Stomach smooth muscle (tissue), 2 donors: ENCODE results near the gene OLFM4.

Experiments used
- H3K27ac ChIP-seq: one replicate; pipeline ENCODE4 v1.7.0; 2013; ENCODE audit warnings: mild to moderate bottlenecking, low read length, inconsistent platforms
- H3K27me3 ChIP-seq, 2 donors: one replicate each; pipeline ENCODE4 v1.7.0; 2013; ENCODE audit warnings: low read length in 2 of 2; ENCODE audit not compliant: insufficient read depth in 2 of 2, control insufficient read depth in 1 of 2
- H3K36me3 ChIP-seq, 2 donors: one replicate each; pipeline ENCODE4 v1.7.0; 2013; ENCODE audit warnings: low read length in 2 of 2; ENCODE audit not compliant: control insufficient read depth in 2 of 2, insufficient read depth in 2 of 2
- H3K4me1 ChIP-seq: one replicate; pipeline ENCODE4 v1.7.0; 2013; ENCODE audit warnings: low read length; ENCODE audit not compliant: control insufficient read depth, insufficient read depth
- H3K4me3 ChIP-seq, 2 donors: one replicate each; pipeline ENCODE4 v1.7.0; 2013; ENCODE audit warnings: low read length in 2 of 2
- H3K9ac ChIP-seq, 2 donors: one replicate each; pipeline ENCODE4 v1.7.0; 2013; ENCODE audit warnings: low read length in 2 of 2, mild to moderate bottlenecking in 1 of 2
- H3K9me3 ChIP-seq, 2 donors: one replicate each; pipeline ENCODE4 v1.7.0; 2013; ENCODE audit warnings: low read length in 2 of 2; ENCODE audit not compliant: control insufficient read depth in 2 of 2
- donor health status: healthy.
- donor health status: Pancreatic carcinoma.

OLFM4 gene

GRCh38 chr13:53028637-53029203 lies at the start of gene OLFM4:
Gene OLFM4 (plus strand): TSS chr13:53028813. CDS start chr13:53028837, 24 bp downstream.
- Histone ChIP-seq H3K9ac (no peak within 1 kb of the TSS), H3K4me3 (no peak within 1 kb of the TSS), H3K4me1 (no peaks in the 10 kb centered on the region), H3K27ac (no peak within 1 kb of the TSS), H3K27me3 (peaks cover 2 to 3% of the 10 kb centered on the region in 2 donors), H3K9me3 (no peaks in the 10 kb centered on the region), H3K36me3 (no peaks in the 10 kb centered on the region)

- no peak overlapping the region for H3K27ac ChIP-seq
Measured at GRCh38 chr13:52978989-52979388, 49.6 kb upstream of the OLFM4 start.

GRCh38 chr13:52980695-52981094 lies 47.9 kb upstream of the OLFM4 start:
- Histone ChIP-seq H3K9ac (no peak overlapping the region), H3K4me3 (no peak overlapping the region), H3K4me1 (no peaks in the 10 kb centered on the region), H3K27ac (no peak overlapping the region), H3K36me3 (no peaks in the 10 kb centered on the region), H3K9me3 (no peaks in the 10 kb centered on the region), H3K27me3 (no peaks in the 10 kb centered on the region)

More at GRCh38 chr13:52978989-52979388, 49.6 kb upstream of the OLFM4 start:
- no peaks in the 10 kb centered on the region for H3K36me3 ChIP-seq
- no peaks in the 10 kb centered on the region for H3K27me3 ChIP-seq
- H3K4me3 ChIP-seq, result no peak overlapping the region
- H3K9ac ChIP-seq, result no peak overlapping the region
- no peaks in the 10 kb centered on the region for H3K4me1 ChIP-seq
- no peaks in the 10 kb centered on the region for H3K9me3 ChIP-seq

GRCh38 chr13:52983836-52984235 lies 44.8 kb upstream of the OLFM4 start:
- Histone ChIP-seq H3K9me3 (no peaks in the 10 kb centered on the region), H3K4me1 (no peaks in the 10 kb centered on the region), H3K4me3 (no peak overlapping the region), H3K27me3 (no peaks in the 10 kb centered on the region), H3K36me3 (no peaks in the 10 kb centered on the region), H3K9ac (no peak overlapping the region), H3K27ac (no peak overlapping the region)

- no peak overlapping the region for H3K4me3 ChIP-seq
- no peaks in the 10 kb centered on the region for H3K9me3 ChIP-seq
Measured at GRCh38 chr13:52984881-52985363, 43.7 kb upstream of the OLFM4 start.

GRCh38 chr13:52991344-52992020 lies 37.1 kb upstream of the OLFM4 start:
- no peak overlapping the region for H3K27ac ChIP-seq
- no peak overlapping the region for H3K4me3 ChIP-seq
- H3K4me1 ChIP-seq, result no peaks in the 10 kb centered on the region
- no peaks in the 10 kb centered on the region for H3K27me3 ChIP-seq
- H3K36me3 ChIP-seq, result no peaks in the 10 kb centered on the region
- no peaks in the 10 kb centered on the region for H3K9me3 ChIP-seq
- H3K9ac ChIP-seq, result no peak overlapping the region

More at GRCh38 chr13:52984881-52985363, 43.7 kb upstream of the OLFM4 start:
- no peaks in the 10 kb centered on the region for H3K36me3 ChIP-seq
- H3K27ac ChIP-seq, result no peak overlapping the region
- H3K9ac ChIP-seq, result no peak overlapping the region
- H3K4me1 ChIP-seq, result no peaks in the 10 kb centered on the region
- no peaks in the 10 kb centered on the region for H3K27me3 ChIP-seq

GRCh38 chr13:52992110-52992509 lies 36.5 kb upstream of the OLFM4 start:
- Histone ChIP-seq H3K4me3 (no peak overlapping the region), H3K9me3 (no peaks in the 10 kb centered on the region), H3K4me1 (no peaks in the 10 kb centered on the region), H3K27me3 (no peaks in the 10 kb centered on the region), H3K9ac (no peak overlapping the region), H3K27ac (no peak overlapping the region), H3K36me3 (no peaks in the 10 kb centered on the region)

- no peaks in the 10 kb centered on the region for H3K9me3 ChIP-seq
- H3K27ac ChIP-seq, result no peak overlapping the region
- H3K4me3 ChIP-seq, result no peak overlapping the region
- H3K27me3 ChIP-seq, result no peaks in the 10 kb centered on the region
- no peak overlapping the region for H3K9ac ChIP-seq
- no peaks in the 10 kb centered on the region for H3K36me3 ChIP-seq
- no peaks in the 10 kb centered on the region for H3K4me1 ChIP-seq
Measured at GRCh38 chr13:52994051-52994450, 34.6 kb upstream of the OLFM4 start.

GRCh38 chr13:52994865-52995264 lies 33.7 kb upstream of the OLFM4 start:
- H3K27ac ChIP-seq, result no peak overlapping the region
- no peak overlapping the region for H3K4me3 ChIP-seq
- no peaks in the 10 kb centered on the region for H3K36me3 ChIP-seq
- H3K4me1 ChIP-seq, result no peaks in the 10 kb centered on the region
- H3K9me3 ChIP-seq, result no peaks in the 10 kb centered on the region
- no peaks in the 10 kb centered on the region for H3K27me3 ChIP-seq
- H3K9ac ChIP-seq, result no peak overlapping the region

- Histone ChIP-seq H3K4me3 (no peak overlapping the region), H3K27me3 (no peaks in the 10 kb centered on the region), H3K9ac (no peak overlapping the region), H3K27ac (no peak overlapping the region), H3K4me1 (no peaks in the 10 kb centered on the region), H3K36me3 (no peaks in the 10 kb centered on the region), H3K9me3 (no peaks in the 10 kb centered on the region)
Measured at GRCh38 chr13:52995946-52996345, 32.7 kb upstream of the OLFM4 start.
